Measurements from ENCODE around the gene CHRNB1.

CHRNB1 gene

DNA sequence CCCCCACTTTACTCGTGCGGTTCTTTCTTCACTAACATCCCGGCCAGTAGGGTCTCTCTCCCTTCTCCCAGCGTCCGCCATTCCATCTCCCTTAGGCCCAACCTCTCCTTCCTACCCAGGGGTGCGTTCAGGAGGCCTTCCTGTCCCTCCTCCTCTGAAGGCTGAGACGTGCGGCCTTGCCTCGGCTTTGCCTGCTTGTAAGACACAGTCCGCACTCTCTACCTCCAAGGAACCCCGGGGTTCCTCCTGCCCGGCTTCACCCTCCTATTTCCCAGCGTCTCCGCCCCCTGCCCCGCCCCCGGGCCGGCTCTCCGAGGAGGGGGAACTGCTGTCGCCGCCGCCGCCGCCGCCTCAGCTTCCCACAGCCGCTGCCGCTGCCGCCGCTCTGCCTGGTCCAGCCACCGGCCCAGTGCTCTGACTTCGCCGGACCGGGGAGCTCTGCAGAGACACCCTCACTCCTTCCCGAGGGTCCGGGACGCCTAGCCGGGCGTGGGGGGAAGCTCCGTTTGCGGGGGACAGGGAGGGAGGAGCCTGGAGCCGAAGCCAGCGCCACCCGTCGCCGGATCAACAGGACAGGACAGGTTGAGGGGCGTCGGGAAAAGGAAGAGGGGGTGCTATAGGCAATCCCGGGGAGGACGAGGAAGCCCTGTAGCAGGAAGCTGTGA lies 6.8 kb upstream of the CHRNB1 start:
- peak; percentile 22 to 28 for DNase-seq
- TF ChIP-seq GATA1 (IDR thresholded peaks at IDR 0.05; ENCODE audit: low read depth, low read length) (no peak), POLR2A (IDR thresholded peaks at IDR 0.05; ENCODE audit: low read length) (no peak)

DNA sequence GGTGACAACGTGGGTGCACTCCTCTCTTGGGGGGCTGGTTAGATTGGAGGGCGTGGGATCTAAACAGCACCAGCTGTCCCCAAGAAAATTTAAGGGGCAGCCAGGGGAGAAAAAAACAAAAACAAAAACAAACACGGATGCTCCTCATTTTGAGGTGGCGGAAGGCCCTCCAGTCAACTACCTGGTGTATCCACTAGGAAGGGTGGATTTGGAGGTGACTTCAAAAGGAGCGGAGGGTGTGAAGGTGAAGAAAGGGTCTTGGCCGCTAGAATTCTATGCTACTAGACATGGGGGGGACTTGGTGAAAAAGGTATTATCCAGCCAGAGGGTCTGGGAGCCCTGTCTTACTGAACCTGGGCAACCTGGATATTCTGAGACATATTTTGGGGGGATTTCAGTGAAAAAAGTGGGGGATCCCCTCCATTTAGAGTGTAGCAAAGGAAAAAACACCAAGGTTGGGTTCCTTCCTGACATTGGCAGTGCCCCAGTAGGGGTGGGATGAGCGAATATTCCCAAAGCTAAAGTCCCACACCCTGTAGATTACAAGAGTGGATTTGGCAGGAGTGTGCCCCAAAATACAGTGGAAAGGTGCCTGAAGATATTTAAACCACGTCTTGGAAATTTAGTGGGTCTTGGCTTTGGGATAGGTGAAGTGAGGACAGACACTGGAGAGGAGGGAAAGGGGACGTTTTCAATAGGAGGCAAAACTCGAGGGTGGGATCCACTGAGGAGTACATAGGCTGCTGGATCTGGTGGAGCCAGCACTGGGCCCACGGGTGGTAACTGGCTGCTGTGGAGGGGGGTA lies 6.0 kb upstream of the CHRNB1 start:
- no peak for DNase-seq

DNA sequence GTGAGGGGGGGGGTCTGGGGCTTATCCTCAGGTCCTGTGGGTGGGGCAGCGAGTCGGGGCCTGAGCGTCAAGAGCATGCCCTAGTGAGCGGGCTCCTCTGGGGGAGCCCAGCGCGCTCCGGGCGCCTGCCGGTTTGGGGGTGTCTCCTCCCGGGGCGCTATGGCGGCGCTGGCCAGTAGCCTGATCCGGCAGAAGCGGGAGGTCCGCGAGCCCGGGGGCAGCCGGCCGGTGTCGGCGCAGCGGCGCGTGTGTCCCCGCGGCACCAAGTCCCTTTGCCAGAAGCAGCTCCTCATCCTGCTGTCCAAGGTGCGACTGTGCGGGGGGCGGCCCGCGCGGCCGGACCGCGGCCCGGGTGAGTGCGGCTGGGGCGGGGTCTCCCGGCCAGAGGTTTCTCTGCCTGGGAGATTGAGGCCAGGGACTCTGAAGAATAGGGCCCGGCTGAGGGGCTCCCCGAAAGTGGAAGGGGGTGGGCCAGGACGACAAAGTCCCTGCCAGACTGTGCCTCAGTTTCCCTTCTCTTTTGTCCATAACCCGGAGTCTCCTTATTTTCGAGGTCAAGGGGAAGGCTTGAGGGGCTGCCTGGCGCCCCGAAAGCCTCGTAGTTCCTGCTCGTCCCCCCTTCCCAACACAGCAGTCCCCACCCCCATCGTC lies 5.3 kb upstream of the CHRNB1 start, which contains the start of gene FGF11:
Gene FGF11 (plus strand): TSS at position 51 of the 651 bp plus-strand sequence. CDS start 109 bp downstream, at position 160.
- TF ChIP-seq POLR2A (IDR thresholded peaks at IDR 0.05; ENCODE audit: low read length): no peak
- no peak for TF ChIP-seq GATA1 (IDR thresholded peaks at IDR 0.05; ENCODE audit: low read depth, low read length)
- no peak for DNase-seq

More for the DNA sequence above, 6.0 kb upstream of the CHRNB1 start:
- no peak for TF ChIP-seq POLR2A (IDR thresholded peaks at IDR 0.05; ENCODE audit: low read length)
- TF ChIP-seq GATA1 (IDR thresholded peaks at IDR 0.05; ENCODE audit: low read depth, low read length): no peak

DNA sequence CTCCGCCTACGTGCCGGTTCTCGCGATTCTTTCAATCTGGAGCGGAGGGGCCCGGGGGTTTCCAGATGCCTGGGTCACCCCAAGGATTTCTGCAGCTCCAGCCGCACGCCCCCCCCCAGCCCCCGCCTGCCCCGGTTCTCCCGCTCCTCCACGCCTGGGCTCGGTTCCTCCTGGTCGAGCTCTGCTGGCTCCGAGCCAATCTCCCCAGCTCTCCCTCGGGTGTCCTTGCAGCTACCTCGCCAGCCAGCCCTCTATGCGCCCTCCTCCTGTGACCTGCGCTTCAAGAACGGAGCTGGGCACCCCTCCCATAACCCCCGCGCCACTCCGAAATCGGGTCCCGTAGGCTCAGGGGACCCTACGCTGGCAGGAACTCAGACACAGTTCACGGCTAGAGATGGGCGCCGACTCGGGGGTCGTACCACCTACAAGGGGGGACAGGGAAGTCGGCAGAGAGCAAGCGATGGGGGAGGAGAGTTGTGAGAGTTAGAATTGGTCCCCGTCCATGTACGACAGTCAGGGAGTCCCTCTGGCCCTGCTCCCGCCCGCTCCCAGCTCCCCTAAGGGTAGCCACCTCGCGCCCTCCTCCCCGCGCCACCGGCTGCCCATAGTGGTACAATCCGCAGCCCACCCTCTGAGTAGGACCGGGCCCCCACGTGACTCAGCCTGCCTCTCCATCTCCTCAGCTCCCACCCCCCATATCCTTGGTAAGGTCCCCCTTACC lies 4.6 kb upstream of the CHRNB1 start:
- peak; percentile 47 to 60 for DNase-seq
- TF ChIP-seq POLR2A (IDR thresholded peaks at IDR 0.05; ENCODE audit: low read length) (no peak), GATA1 (IDR thresholded peaks at IDR 0.05; ENCODE audit: low read depth, low read length) (no peak)

DNA sequence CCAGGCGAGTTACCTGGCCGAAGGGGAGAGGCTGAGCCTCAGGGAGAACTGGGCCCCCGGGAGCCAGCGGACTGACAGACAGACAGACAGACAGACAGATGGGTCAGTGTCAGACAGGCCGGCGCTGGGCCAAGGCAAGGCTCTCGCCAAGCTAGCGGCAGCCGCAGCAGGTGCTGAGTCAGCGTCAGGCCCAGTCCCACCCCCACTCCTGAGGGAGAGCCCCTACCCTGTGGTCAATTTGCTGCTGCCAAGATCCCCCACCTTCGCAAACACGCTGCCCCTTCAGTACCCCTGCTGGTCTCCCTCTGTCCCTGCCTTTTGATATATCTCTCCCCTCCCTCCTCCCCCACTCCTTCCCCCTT lies 4.0 kb upstream of the CHRNB1 start:
- peak; percentile 65 to 73 for DNase-seq

DNA sequence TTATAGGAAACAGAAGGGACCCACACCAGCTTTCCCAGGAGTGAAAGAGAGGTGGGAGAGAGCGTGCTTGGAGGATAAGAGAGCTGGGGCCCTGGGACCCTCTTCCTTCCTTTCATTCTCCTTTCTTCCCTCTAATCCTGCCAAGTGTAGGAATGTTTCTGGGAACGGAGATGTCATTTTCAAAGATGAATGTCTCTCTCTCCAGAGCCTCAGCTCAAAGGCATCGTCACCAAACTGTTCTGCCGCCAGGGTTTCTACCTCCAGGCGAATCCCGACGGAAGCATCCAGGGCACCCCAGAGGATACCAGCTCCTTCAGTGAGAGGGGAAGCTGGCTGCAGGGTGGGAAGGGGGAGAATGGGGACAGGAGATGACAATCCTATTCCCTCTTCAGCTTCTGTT lies 3.6 kb upstream of the CHRNB1 start:
- DNase-seq: no peak
- TF ChIP-seq POLR2A (IDR thresholded peaks at IDR 0.05; ENCODE audit: low read length): no peak
- TF ChIP-seq GATA1 (IDR thresholded peaks at IDR 0.05; ENCODE audit: low read depth, low read length): no peak

More for the DNA sequence above, 4.0 kb upstream of the CHRNB1 start:
- TF ChIP-seq POLR2A (IDR thresholded peaks at IDR 0.05; ENCODE audit: low read length): no peak
- no peak for TF ChIP-seq GATA1 (IDR thresholded peaks at IDR 0.05; ENCODE audit: low read depth, low read length)

DNA sequence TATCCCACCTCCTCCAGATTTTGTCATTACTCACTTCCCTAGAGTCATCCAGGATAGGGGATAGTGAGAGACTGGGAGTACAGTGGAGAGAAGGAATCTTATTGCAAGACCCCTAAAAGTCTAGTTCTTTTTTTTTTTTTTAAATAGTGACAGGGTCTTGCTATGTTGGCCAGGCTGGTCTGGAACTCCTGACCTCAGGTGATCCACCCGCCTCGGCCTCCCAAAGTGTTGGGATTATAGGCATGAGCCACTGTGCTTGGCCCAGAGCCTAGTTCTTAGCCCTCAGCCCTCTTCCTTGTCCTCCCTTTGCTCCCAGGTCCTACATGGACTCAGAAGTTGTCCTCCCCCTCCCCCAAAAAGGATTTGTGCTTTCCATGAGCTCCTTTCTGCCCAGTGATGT lies 2.7 kb upstream of the CHRNB1 start:
- DNase-seq: no peak
- TF ChIP-seq POLR2A (IDR thresholded peaks at IDR 0.05; ENCODE audit: low read length) (no peak), GATA1 (IDR thresholded peaks at IDR 0.05; ENCODE audit: low read depth, low read length) (no peak)

DNA sequence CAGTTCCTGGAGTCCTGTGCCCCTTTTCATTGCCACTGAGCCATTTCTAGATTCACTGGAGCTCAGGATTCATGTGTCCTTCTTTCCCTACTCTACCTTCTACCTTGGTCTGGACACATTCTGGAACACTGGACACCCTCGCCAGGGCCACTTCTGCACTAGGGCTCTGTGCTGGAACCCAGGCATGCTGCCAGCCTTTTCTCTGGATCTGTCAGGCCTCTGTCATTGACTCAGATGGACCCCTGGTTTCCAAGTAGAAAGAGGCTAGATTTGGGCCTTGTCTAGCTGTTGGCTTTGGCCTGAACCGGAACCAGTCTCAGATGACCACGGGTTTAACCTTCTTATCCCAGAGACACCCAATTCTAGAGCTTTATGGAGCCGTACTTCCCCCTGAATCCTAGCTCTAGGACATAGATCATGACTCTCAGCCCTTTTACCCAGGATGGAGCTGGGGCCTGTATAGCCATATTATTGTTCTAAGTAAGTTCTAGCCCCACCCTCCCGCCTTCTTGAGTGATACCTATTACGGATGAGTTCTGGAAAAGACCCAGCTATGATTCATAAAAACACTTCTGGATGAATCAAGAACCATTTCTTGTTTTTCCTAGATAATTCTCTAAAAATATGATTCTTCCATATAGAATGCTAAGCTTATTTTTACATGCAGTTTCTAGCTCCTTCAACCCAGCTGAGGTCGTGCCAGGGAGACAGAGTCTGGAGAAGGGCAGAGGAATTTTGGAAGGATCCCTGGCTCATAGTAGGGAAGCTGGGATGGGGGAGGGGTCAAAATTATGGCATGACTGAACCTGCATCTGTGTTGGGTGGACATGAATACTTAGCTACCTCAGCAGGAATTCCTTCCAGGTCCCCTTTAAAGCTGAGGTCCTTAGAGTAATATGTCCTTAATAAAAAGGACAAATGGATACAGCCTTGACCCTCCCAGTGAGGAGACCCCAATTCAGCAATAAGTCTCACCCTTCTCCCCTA lies 1.1 kb upstream of the CHRNB1 start:
- no peak for TF ChIP-seq POLR2A (IDR thresholded peaks at IDR 0.05; ENCODE audit: low read length)
- TF ChIP-seq GATA1 (IDR thresholded peaks at IDR 0.05; ENCODE audit: low read depth, low read length): no peak
- no peak for DNase-seq

DNA sequence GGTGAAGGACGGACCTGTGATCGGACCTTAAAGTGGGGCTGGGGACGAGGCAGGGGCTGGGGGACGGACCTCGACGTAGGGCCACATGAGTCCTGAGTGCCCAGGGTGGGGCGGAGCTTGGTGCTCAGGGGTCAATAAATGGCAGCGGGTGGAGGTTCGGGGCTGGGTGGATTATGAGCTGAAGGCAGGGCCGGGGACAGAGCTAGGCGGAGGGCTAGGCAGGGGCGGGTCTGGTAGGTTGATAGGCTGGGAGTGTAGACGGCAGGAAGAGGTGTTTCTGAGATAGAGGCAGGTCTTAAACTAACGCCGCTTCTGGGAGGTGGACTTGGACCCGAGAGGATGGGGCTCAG lies 733 bp downstream of the CHRNB1 start:
- TF ChIP-seq GATA1 (IDR thresholded peaks at IDR 0.05; ENCODE audit: low read depth, low read length): no peak
- no peak for TF ChIP-seq POLR2A (IDR thresholded peaks at IDR 0.05; ENCODE audit: low read length)
- peak; percentile 63 to 65 for DNase-seq

DNA sequence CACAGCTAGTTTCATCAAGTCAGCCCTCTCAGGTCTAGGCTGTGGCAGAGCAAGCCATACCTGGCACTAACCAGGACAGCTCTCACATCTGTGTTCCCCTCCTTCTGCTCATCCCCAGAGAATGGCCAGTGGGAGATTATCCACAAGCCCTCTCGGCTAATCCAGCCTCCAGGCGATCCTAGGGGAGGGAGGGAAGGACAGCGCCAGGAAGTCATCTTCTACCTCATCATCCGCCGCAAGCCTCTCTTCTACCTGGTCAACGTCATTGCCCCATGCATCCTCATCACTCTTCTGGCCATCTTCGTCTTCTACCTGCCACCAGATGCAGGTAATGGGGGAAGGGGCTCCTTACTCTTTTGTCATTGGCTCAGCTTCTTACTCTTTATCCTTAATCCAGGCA lies 3.6 kb downstream of the CHRNB1 start:
- DNase-seq: no peak
- no peak for TF ChIP-seq POLR2A (IDR thresholded peaks at IDR 0.05; ENCODE audit: low read length)
- no peak for TF ChIP-seq GATA1 (IDR thresholded peaks at IDR 0.05; ENCODE audit: low read depth, low read length)

DNA sequence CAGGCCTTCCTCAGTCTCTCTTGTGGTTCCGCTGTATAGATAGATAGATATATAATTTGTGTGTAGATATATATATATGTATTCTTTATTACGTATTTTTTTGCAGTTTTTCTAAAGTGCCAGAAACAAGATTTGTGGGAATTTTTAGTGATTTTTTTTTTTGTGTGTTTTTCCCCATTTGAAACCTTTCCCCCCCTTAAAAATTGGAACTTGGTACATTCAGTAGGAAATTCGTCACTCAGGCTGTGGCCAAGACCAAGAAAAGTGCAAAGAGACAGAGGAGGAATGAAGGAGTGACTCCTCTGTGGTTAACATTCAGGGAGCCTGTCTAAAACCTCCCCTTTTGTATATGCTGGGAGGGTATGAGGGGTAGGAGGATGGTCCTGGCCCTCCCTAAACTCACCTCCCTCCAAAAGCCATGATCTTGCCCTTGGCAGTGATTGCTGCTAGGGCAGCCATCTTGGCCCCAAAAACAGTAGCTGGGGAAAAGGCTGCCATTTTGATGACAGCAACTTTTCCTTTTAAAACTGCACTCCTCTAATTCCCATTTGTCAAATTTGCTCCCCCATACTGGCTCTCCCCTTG lies 15.2 kb downstream of the CHRNB1 start:
- no peak for TF ChIP-seq GATA1 (IDR thresholded peaks at IDR 0.05; ENCODE audit: low read depth, low read length)
- TF ChIP-seq POLR2A (IDR thresholded peaks at IDR 0.05; ENCODE audit: low read length): no peak
- DNase-seq: no peak

DNA sequence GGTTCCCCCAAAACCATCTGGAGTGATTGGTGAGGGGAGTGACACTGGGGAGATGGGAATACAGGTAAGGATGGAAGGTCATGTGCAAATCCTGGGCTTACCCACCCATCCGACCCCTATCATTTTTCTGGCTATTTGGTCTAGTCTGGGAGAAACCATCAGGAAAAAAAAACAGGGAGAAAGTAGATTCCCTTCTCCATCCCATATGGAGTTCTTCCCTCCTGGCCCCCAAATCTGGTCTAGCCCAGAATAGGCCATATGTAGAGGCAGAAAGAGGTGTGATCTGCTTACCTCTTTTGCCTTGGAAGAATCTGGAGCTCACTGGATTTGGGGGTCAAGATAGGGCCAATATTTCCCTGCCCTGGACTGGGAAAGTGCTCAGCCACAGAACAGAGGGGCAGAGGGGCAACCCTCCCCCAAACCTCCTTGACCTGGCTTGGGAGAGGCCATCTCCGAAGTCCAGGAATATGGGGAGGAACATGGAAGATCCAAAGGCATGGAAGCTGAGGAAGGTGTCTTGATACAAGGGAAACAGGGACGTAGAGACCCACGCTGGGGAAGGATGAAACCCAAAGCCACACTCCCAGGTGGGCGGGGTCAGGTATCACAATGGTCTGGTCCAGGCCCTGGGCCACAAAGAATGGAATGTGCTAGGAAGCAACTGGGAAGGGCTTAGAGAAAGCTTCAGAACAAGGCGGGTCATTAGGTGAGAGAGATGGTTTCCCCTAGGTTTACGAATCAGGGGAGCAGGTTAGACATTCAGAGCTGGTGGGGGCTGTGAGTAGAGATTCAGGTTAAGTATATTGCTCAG lies 16.2 kb downstream of the CHRNB1 start:
- no peak for TF ChIP-seq POLR2A (IDR thresholded peaks at IDR 0.05; ENCODE audit: low read length)
- no peak for DNase-seq
